Measurements from ENCODE around the gene TOX2. TPM values are rescaled to one million over a fixed set of nuclear protein-coding genes. Genes with fewer than 3 reads are reported as not detected.
"Not testable (repeated sequence)": the region's sequence is repeated elsewhere in the genome, so short reads cannot be mapped to it uniquely, and the experiment has no call there.

TOX2 gene
- total and polyA plus RNA-seq, 9 donors, result 0.69 to 5.6 (median 1.8) TPM

DNA sequence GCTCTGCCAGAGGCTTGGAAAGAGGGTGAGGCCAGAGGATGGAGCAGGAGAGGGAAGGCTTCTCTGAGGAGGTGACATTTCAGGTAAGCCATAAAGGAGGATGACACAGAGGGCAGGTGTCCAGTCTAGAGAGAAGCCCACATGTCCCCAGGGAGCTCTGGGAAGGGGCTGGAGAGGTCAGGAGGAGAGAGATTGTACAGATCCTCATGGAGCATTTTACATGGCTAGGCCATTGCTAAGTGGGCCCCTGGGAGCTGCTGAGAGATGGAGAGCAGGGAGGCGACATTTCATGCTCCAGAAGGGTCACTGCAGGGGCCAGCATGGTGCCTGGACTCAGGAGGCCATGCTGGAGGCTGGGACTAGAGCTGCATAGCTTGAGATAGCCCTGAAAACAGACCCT lies 124.5 kb downstream of the TOX2 start:
- TF ChIP-seq EP300 (IDR thresholded peaks at IDR 0.05) (no peak), POLR2A (IDR thresholded peaks at IDR 0.05) (no peak)
- TF ChIP-seq, protein P1, sequence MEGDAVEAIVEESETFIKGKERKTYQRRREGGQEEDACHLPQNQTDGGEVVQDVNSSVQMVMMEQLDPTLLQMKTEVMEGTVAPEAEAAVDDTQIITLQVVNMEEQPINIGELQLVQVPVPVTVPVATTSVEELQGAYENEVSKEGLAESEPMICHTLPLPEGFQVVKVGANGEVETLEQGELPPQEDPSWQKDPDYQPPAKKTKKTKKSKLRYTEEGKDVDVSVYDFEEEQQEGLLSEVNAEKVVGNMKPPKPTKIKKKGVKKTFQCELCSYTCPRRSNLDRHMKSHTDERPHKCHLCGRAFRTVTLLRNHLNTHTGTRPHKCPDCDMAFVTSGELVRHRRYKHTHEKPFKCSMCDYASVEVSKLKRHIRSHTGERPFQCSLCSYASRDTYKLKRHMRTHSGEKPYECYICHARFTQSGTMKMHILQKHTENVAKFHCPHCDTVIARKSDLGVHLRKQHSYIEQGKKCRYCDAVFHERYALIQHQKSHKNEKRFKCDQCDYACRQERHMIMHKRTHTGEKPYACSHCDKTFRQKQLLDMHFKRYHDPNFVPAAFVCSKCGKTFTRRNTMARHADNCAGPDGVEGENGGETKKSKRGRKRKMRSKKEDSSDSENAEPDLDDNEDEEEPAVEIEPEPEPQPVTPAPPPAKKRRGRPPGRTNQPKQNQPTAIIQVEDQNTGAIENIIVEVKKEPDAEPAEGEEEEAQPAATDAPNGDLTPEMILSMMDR (IDR thresholded peaks at IDR 0.05), result no peak
- DNase-seq, result no peak
- intact Hi-C loops (cut with DNase I), result no loop called here
- Histone ChIP-seq H3K36me3 (no peaks in the 10 kb centered on the region), H3K4me1 (ENCODE audit: insufficient read depth) (no peaks in the 10 kb centered on the region), H3K27me3 (no peaks in the 10 kb centered on the region), H3K9me3 (no peaks in the 10 kb centered on the region), H3K27ac (no peak overlapping the region), H3K4me3 (no peak overlapping the region)
- WGBS, 3 donors, result 65 to 78% (median 76%) methylated on average over 1 of the region's 1 CpG

DNA sequence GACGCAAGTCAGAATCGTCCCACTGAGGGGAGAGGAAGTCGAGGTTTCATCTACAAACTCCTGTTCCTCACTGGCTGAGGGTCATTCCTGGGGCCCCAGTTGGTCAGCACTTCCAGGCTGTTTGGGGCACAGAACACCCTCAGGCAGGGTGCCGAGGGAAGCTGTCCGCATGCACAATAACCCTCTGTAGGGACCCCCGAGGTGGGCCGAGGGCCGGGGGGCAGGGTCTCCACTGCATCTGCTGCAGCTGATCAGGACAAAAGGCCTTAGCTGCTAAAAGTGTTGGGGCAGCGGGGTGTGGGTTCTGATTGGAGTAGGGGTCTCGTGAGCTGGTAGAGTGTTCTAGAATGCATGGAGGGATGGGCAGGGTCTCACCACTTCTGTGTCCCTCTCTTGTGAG lies 125.1 kb downstream of the TOX2 start:
- DNase-seq, result no peak
- Histone ChIP-seq H3K27me3 (no peaks in the 10 kb centered on the region), H3K9me3 (no peaks in the 10 kb centered on the region), H3K36me3 (no peaks in the 10 kb centered on the region), H3K4me3 (no peak overlapping the region), H3K27ac (no peak overlapping the region), H3K4me1 (ENCODE audit: insufficient read depth) (no peaks in the 10 kb centered on the region)
- WGBS, 3 donors, result 76 to 83% (median 82%) methylated on average over 10 of the region's 10 CpGs
- intact Hi-C loops (cut with DNase I), result no loop called here
- TF ChIP-seq, protein P1 (IDR thresholded peaks at IDR 0.05), result no peak
- no peak for TF ChIP-seq EP300 (IDR thresholded peaks at IDR 0.05)
- no peak for TF ChIP-seq POLR2A (IDR thresholded peaks at IDR 0.05)

DNA sequence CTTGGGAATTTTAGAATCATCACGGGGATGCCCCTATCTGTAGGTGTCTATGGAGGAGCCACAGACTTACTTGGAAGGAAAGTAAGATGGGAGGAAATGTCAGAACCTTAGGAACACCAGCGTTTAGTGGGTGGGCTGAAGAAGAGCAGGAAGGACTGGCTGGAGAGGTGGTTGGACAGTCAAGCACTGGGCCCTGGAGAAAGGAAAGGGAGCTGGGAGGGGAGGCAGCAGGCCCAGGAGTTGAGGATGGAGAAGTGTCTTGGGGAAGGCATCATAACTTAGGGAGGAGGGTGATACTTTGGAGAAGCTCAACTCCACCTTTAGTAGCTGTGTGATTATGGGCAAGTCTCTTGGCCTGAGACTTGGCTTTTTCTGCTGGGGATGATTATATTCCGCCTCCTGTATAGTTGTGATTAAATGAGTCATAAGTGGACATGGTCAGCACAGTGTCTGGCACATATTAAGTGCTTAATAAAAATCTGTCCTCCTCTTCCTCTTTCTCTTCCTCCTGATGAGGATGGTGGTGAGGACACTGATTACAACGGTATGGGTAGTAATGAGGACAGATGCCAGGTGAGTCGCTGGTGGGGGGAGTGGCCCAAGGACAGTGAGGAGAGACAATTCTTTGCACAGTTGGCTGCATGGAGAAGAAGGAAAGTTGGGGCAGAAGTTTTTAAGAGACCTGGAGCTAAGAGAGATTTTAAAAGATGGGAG lies 125.7 kb downstream of the TOX2 start:
- no peaks in the 10 kb centered on the region for H3K36me3 ChIP-seq
- TF ChIP-seq, protein P1 (IDR thresholded peaks at IDR 0.05), result no peak
- TF ChIP-seq EP300 (IDR thresholded peaks at IDR 0.05) (no peak), POLR2A (IDR thresholded peaks at IDR 0.05) (no peak)
- no peak overlapping the region for H3K27ac ChIP-seq
- H3K4me3 ChIP-seq, result no peak overlapping the region
- H3K4me1 ChIP-seq (ENCODE audit: insufficient read depth), result no peaks in the 10 kb centered on the region
- no peak for DNase-seq
- intact Hi-C loops (cut with DNase I), result no loop called here
- H3K9me3 ChIP-seq, result no peaks in the 10 kb centered on the region
- no peaks in the 10 kb centered on the region for H3K27me3 ChIP-seq
- 73 to 81% (median 73%) methylated on average over 5 of the region's 5 CpGs for WGBS, 3 donors

DNA sequence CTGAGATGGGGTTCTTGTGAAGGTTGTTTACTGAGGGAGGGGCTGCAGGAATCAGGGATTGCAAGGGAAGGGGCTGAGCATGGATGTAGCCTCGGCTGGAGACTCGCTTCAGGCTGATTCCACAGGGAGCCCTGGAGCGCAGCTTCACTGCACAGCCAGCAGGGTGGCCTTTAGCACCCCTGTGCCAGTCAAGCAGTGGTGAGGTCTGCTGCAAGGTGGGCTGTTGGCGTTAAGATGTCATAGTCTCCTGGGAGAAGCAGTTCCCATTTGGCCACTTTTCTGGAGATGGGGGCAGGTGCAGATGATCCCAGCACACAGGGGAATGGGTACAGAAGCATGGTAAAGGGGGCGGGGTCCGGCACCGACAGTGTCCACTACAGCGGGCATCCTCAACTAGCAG lies 126.3 kb downstream of the TOX2 start:
- intact Hi-C loops (cut with DNase I), result no loop called here
- no peak for DNase-seq
- H3K4me1 ChIP-seq (ENCODE audit: insufficient read depth), result no peaks in the 10 kb centered on the region
- H3K27me3 ChIP-seq, result no peaks in the 10 kb centered on the region
- H3K4me3 ChIP-seq, result no peak overlapping the region
- H3K36me3 ChIP-seq, result no peaks in the 10 kb centered on the region
- 76 to 78% (median 77%) methylated on average over 8 of the region's 8 CpGs for WGBS, 3 donors
- H3K27ac ChIP-seq, result no peak overlapping the region
- TF ChIP-seq, protein P1 (IDR thresholded peaks at IDR 0.05), result no peak
- no peak for TF ChIP-seq POLR2A (IDR thresholded peaks at IDR 0.05)
- TF ChIP-seq EP300 (IDR thresholded peaks at IDR 0.05), result no peak
- no peaks in the 10 kb centered on the region for H3K9me3 ChIP-seq

DNA sequence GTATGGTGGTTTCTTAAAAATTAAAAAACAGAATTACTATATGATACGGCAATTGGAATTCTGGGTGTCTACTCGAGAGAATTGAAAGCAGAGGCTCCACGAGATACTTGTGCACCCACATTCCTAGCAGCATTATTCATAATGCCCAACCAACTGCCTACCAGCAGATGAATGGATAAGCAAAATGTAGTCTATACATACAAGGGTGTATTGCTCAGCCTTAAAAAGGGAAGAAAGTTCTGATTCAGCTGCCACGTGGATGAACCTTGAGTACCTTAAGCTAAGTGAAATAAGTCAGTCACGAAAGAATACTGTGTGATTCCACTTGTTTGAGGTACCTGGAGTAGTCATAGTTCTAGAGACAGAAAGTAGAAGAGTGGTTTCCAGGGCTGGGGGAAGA lies 130.1 kb downstream of the TOX2 start:
- intact Hi-C loops (cut with DNase I); H3K9me3 ChIP-seq; H3K36me3 ChIP-seq; H3K4me3 ChIP-seq; H3K27ac ChIP-seq; H3K27me3 ChIP-seq; H3K4me1 ChIP-seq (ENCODE audit: insufficient read depth); DNase-seq: not testable (repeated sequence)
- 84 to 87% (median 85%) methylated on average over 5 of the region's 5 CpGs for WGBS, 3 donors

All from ovary (tissue), 9 donors.